ENCODE results near the gene TTC29.

GRCh38 chr4:146981651-146982050 is 36.0 kb upstream of the TTC29 start:
- TF ChIP-seq AFF4 (CRISPR knock-in tag; IDR thresholded peaks at IDR 0.05; ENCODE audit: borderline replicate concordance) (no peak), ATF2 (CRISPR knock-in tag; IDR thresholded peaks at IDR 0.05; ENCODE audit: borderline replicate concordance, low read depth) (no peak), ZNF138 (CRISPR knock-in tag; conservative IDR thresholded peaks at IDR 0.05) (no peak), CTCF (IDR thresholded peaks at IDR 0.05) (no peak), MAX (CRISPR knock-in tag; IDR thresholded peaks at IDR 0.05) (no peak), E2F5 (CRISPR knock-in tag; IDR thresholded peaks at IDR 0.05) (no peak), NR2C2 (CRISPR knock-in tag; IDR thresholded peaks at IDR 0.05) (no peak), TEAD4 (CRISPR knock-in tag; IDR thresholded peaks at IDR 0.05) (no peak), KAT7 (CRISPR knock-in tag; IDR thresholded peaks at IDR 0.05; ENCODE audit: borderline replicate concordance) (no peak), ZNF121 (CRISPR knock-in tag; IDR thresholded peaks at IDR 0.05) (no peak), FOXK1 (CRISPR knock-in tag; IDR thresholded peaks at IDR 0.05) (no peak), TP53 (CRISPR knock-in tag; IDR thresholded peaks at IDR 0.05) (no peak)
